ENCODE results near the gene IL12RB2. TPM values are rescaled to one million over a fixed set of nuclear protein-coding genes. Genes with fewer than 3 reads are reported as not detected.
"Not testable (repeated sequence)": the region's sequence is repeated elsewhere in the genome, so short reads cannot be mapped to it uniquely, and the experiment has no call there.

IL12RB2 gene
- total RNA-seq, 1 experiment from 2014 or later: not detected

- DNase-seq (ENCODE audit: extremely low read depth, low read depth): no peak
Observed at GRCh38 chr1:67429528-67430357, 122.1 kb downstream of the IL12RB2 start.

DNA sequence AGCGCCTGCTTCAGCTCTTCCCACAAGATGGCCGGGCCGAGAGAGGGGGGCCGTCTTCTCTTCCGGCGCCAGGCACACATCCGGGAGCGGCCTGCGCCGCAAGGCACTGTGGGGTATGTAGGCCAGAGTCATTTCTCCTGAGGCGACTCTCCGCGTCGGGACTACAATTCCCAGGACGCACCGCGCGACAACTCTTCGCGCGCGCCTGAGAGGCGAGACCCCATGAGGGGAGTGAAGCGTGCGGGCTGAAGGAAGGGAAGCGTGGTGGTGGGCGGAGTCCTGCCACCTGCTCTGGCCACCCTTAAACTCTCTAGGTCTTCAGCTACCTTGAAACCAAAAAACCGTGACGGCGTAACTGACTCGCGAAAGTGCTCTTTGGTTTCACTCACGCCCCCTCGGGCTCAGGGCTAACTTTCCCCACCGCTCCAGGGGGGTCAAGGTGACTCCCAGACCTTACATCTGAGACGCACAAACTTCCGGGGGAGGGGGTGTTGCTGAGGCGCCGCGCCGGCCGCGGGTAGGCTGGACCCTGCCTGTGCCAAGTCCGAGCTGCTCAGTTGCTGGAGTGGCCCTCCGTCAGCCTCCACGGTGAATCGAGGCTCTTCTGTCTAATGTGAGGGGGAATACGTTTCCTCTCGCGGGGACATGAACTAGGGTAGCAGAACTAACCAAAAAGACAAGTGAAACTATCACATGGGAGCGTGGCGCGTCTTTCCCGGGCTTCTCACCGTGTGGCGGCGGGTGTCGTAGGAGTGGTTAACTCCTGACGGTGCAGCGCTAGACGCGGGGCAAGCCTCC lies 122.9 kb downstream of the IL12RB2 start, which contains the start of gene SERBP1:
Gene SERBP1, minus strand, starts transcription at position 45 of the 798 bp plus-strand sequence. CDS start 102 bp downstream, outside the sequence.
- DNase-seq (ENCODE audit: extremely low read depth, low read depth): peak; percentile 96

DNA sequence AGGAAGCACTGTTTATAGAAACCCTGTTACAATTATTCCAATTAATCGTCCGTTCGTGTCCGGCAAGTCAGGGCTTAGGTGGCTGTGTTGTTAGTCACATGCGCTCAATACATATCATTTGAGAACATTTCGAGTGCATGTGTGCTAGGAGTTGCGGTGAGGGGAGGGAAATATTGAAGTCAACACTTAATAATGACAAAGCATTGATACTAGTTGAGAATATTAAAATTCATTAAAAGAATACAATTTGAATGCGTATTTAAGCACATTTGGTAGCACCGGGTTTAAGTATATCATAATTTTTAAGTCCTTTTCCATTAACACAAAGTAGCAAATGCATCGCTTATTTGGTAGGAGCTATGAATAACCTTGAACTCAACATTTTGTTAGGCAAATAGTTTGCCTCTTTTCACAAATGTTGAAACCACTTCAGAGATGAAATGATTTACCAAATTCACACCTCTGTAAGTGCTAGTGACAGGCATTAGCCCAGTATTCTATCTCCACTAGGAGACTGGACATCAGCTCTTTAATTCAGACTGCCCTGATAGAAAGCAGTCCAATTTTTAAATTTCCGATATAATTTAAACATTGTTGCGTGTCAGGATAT lies 123.6 kb downstream of the IL12RB2 start:
- no peak for DNase-seq (ENCODE audit: extremely low read depth, low read depth)

- DNase-seq (ENCODE audit: extremely low read depth, low read depth): no peak
Observed at GRCh38 chr1:67431869-67432578, 124.4 kb downstream of the IL12RB2 start.

GRCh38 chr1:67432745-67433144 lies 125.1 kb downstream of the IL12RB2 start:
- DNase-seq (ENCODE audit: extremely low read depth, low read depth): no peak

GRCh38 chr1:67433837-67434236 lies 126.2 kb downstream of the IL12RB2 start:
- DNase-seq (ENCODE audit: extremely low read depth, low read depth): no peak

GRCh38 chr1:67434491-67434890 lies 126.8 kb downstream of the IL12RB2 start:
- DNase-seq (ENCODE audit: extremely low read depth, low read depth): no peak

DNA sequence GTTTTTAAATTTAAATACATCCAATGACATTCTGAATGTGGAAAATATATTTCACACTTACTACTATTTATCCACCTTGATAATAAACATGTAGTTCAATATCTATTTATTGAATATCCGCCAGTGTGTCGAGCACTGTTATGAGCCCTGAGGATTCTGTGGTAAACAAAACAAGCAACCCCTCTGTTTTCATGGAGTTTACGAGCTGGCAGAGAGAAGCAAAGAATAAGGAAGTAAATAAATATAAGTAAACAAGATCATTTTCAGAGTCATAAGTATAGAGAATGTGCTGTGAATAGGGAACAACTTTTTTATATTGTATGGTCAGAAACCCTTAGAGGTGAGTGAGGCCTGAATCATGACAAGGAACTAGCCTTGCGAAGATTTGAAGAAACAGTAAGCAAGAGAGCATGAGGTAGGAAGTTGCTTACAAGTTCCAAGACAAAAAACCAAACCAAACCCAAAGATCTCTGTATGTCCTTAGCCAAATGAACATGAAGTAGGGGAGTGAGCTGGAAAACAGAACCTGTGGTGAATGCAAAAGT lies 128.9 kb downstream of the IL12RB2 start:
- DNase-seq (ENCODE audit: extremely low read depth, low read depth): no peak

GRCh38 chr1:67437961-67438360 lies 130.3 kb downstream of the IL12RB2 start:
- no peak for DNase-seq (ENCODE audit: extremely low read depth, low read depth)

DNA sequence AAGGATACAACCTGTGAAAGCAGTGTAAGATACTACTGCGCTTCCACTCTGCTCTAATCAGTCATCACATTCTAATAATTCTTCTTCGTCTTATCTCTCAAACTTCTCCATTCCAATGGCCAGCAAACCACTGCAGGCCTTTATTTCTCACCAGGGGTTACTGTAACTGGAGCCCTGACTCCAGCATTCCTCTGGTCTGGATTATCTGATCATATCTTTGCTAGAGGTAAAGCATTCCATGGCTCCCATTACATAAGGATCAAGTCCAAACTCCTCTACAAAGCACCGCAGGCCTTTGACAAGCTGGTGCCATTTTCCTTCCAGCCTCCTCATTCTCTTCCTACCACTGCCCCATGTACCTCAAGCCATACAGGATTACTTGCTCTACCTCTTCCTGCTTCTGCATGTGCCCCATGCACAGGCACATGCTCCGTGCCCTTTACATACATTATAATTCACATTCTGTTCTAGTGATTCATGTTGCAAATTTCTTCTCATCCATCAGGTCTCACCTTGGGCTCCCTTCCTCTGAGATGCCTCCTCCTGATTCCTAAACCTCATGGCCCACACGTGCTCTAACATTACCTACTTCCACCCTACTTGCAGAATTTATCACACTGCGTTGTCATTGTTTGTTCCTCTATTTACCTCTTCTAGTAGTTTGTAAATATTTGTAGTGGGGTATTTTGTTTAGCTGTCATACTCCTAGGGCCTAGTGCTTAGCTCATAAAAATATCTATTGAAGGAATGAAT lies 131.8 kb downstream of the IL12RB2 start:
- no peak for DNase-seq (ENCODE audit: extremely low read depth, low read depth)

DNA sequence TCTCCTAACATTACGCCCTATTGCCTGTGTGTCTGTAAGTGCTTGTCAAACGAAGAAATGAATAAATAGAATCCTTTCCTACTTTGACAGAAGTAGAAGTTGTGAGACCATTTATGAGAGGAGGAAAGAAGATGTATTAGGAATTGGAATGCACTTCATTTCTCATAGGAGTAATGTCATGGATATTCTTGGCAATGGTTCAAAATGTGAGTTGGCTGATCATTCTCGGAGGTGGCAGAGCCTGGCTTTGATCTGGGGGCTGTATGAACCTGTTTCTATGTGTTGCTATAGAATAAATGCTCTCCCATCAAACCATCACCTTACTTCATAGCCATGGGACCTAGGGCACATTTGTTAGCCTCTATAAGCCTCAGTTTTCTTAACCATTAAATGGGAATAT lies 132.7 kb downstream of the IL12RB2 start:
- DNase-seq (ENCODE audit: extremely low read depth, low read depth): no peak

- DNase-seq (ENCODE audit: extremely low read depth, low read depth): no peak
Observed at GRCh38 chr1:67441183-67441582, 133.5 kb downstream of the IL12RB2 start.

- no peak for DNase-seq (ENCODE audit: extremely low read depth, low read depth)
Observed at GRCh38 chr1:67441739-67442281, 134.1 kb downstream of the IL12RB2 start.

GRCh38 chr1:67446014-67446413 lies 138.3 kb downstream of the IL12RB2 start:
- not testable (repeated sequence) for DNase-seq (ENCODE audit: extremely low read depth, low read depth)

Small RNA genes lying within 50 kb of the gene (small RNA-seq; reads per million reads assigned to genes)
- 0.02 to 0.06 reads per million in 2 experiments for gene RNU4ATAC4P
- 0 reads per million in 2 experiments for gene RNU6-387P

Other genes starting within 250 kb of the IL12RB2 start
- not detected in 2 replicates for gene C1orf141, start 172.9 kb upstream of the IL12RB2 start, total RNA-seq (2014; rRNA removed; shearing (Covaris generic))
- gene IL23R, start 141.4 kb upstream of the IL12RB2 start, total RNA-seq (2014; rRNA removed; shearing (Covaris generic)): not detected in 2 replicates
- 342 and 365 TPM in 2 replicates for gene SERBP1, start 122.5 kb downstream of the IL12RB2 start, total RNA-seq (2014; rRNA removed; shearing (Covaris generic))

All from NCI-H460 (cell line).